Activated T-cell treated with anti-CD3 and anti-CD28 coated beads, Interleukin-2, amount 50 U/mL, for 72 hours (primary cell): Measurements from ENCODE around the gene HLCS. TPM values are rescaled to one million over a fixed set of nuclear protein-coding genes. Genes with fewer than 3 reads are reported as not detected.
"Not testable (repeated sequence)": the region's sequence is repeated elsewhere in the genome, so short reads cannot be mapped to it uniquely, and the experiment has no call there.

Source experiments
- ATAC-seq, 2 donors: fragments of 150-1000 bp; cut with Tn5 transposase; replicated peaks in 1 of 2; 2 replicates each; pipeline ENCODE4 v1.10.0; 2021; ENCODE audit warnings: moderate library complexity in 2 of 2, mild to moderate bottlenecking in 1 of 2
- DNase-seq, 2 donors: peaks; one replicate each; pipeline ENCODE4 v3.0.0; 2021 to 2022; ENCODE audit warnings: mixed read lengths in 1 of 2
- H3K27ac Mint-ChIP-seq: one replicate; pipeline ENCODE4 v1.8.0; 2022; ENCODE audit warnings: mild to moderate bottlenecking, moderate library complexity, mixed read lengths
- H3K27me3 Mint-ChIP-seq: one replicate; pipeline ENCODE4 v1.8.0; 2022; ENCODE audit warnings: low read depth, mixed read lengths
- H3K36me3 Mint-ChIP-seq, 2 donors: one replicate each; pipeline ENCODE4 v1.8.0; 2022; ENCODE audit warnings: mixed read lengths in 2 of 2, mild to moderate bottlenecking in 1 of 2; ENCODE audit not compliant: insufficient read depth in 2 of 2
- H3K4me1 Mint-ChIP-seq: one replicate; pipeline ENCODE4 v1.8.0; 2022; ENCODE audit warnings: low read depth, mixed read lengths
- H3K4me3 Mint-ChIP-seq, 2 donors: one replicate each; pipeline ENCODE4 v1.8.0; 2022; ENCODE audit warnings: mild to moderate bottlenecking in 2 of 2, mixed read lengths in 2 of 2, moderate library complexity in 2 of 2
- H3K9me3 Mint-ChIP-seq, 2 donors: one replicate each; pipeline ENCODE4 v1.8.0; 2022; ENCODE audit warnings: mixed read lengths in 2 of 2
- total RNA-seq, 2 donors: library from RNA; stranded (reverse); gene quantifications; one replicate each; pipeline ENCODE4 v1.2.3, GENCODE V29; 2022

The HLCS gene
- total RNA-seq: 10 to 100 TPM; 30.6 to 33.7 TPM

GRCh38 chr21:36966066-36966820, at the start of gene HLCS:
Gene HLCS (minus strand): TSS chr21:36966669. CDS start chr21:36966638, 31 bp downstream.
- H3K27me3 Mint-ChIP-seq: no peaks in the 10 kb centered on the region
- peaks cover 22% of the 10 kb centered on the region for H3K4me1 Mint-ChIP-seq
- H3K27ac Mint-ChIP-seq: peak within 1 kb of the TSS; percentile 92
- peak within 1 kb of the TSS; percentile 88 to 92 for H3K4me3 Mint-ChIP-seq
- no peaks in the 10 kb centered on the region for H3K9me3 Mint-ChIP-seq
- peaks cover 2 to 4% of the 10 kb centered on the region in 2 donors for H3K36me3 Mint-ChIP-seq
- ATAC-seq (peak; percentile 92 to 95), DNase-seq (peak; percentile 79 to 85)

- H3K9me3 Mint-ChIP-seq: no peaks in the 10 kb centered on the region
- DNase-seq (peak; percentile 85 to 87), ATAC-seq (peak; percentile 88 to 91)
- H3K27me3 Mint-ChIP-seq: peaks cover 51% of the 10 kb centered on the region
- peaks cover 14% of the 10 kb centered on the region for H3K4me1 Mint-ChIP-seq
- no peaks in the 10 kb centered on the region for H3K36me3 Mint-ChIP-seq
- H3K27ac Mint-ChIP-seq: no peak overlapping the region
- H3K4me3 Mint-ChIP-seq: peak overlapping the region; percentile 75 to 83
Observed at GRCh38 chr21:37009740-37010341, 43.4 kb upstream of the HLCS start.

- Mint-ChIP-seq H3K27ac (no peak overlapping the region), H3K4me3 (no peak overlapping the region), H3K27me3 (peaks cover 44% of the 10 kb centered on the region), H3K4me1 (peaks cover 14% of the 10 kb centered on the region), H3K9me3 (no peaks in the 10 kb centered on the region), H3K36me3 (no peaks in the 10 kb centered on the region)
- no peak for DNase-seq
- no peak for ATAC-seq
Observed at GRCh38 chr21:37008724-37009123, 42.3 kb upstream of the HLCS start.

- ATAC-seq (peak; percentile 61 to 65), DNase-seq (peak; percentile 31 to 47)
- H3K27ac Mint-ChIP-seq: no peak within 1 kb of the TSS
- H3K4me1 Mint-ChIP-seq: peaks cover 17% of the 10 kb centered on the region
- H3K9me3 Mint-ChIP-seq: no peaks in the 10 kb centered on the region
- H3K27me3 Mint-ChIP-seq: peaks cover 33% of the 10 kb centered on the region
- H3K36me3 Mint-ChIP-seq: no peaks in the 10 kb centered on the region
- peak within 1 kb of the TSS; percentile 65 to 78 for H3K4me3 Mint-ChIP-seq
Observed at GRCh38 chr21:37006486-37007291, 40.2 kb upstream of the HLCS start, which contains the start of gene RIPPLY3. Gene RIPPLY3 (plus strand): TSS chr21:37006702. CDS start chr21:37006773, 71 bp downstream.

- Mint-ChIP-seq H3K36me3 (no peaks in the 10 kb centered on the region), H3K4me1 (peaks cover 22% of the 10 kb centered on the region), H3K9me3 (no peaks in the 10 kb centered on the region), H3K4me3 (peak overlapping the region; percentile 65), H3K27ac (no peak overlapping the region), H3K27me3 (peaks cover 31% of the 10 kb centered on the region)
- DNase-seq (no peak), ATAC-seq (no peak)
Observed at GRCh38 chr21:37005548-37006485, 39.3 kb upstream of the HLCS start.

GRCh38 chr21:37003917-37004316, 37.4 kb upstream of the HLCS start:
- H3K9me3 Mint-ChIP-seq, H3K4me3 Mint-ChIP-seq, ATAC-seq, H3K27ac Mint-ChIP-seq, H3K36me3 Mint-ChIP-seq, DNase-seq: not testable (repeated sequence)
- Mint-ChIP-seq H3K4me1 (peaks cover 17% of the 10 kb centered on the region), H3K27me3 (peaks cover 12% of the 10 kb centered on the region)

- not testable (repeated sequence) for ATAC-seq, H3K27ac Mint-ChIP-seq, H3K4me3 Mint-ChIP-seq, DNase-seq, H3K9me3 Mint-ChIP-seq, H3K36me3 Mint-ChIP-seq
- Mint-ChIP-seq H3K4me1 (peaks cover 17% of the 10 kb centered on the region), H3K27me3 (peaks cover 10% of the 10 kb centered on the region)
Observed at GRCh38 chr21:37002851-37003250, 36.4 kb upstream of the HLCS start.

GRCh38 chr21:37001441-37001840, 35.0 kb upstream of the HLCS start:
- no peak overlapping the region for H3K4me3 Mint-ChIP-seq
- H3K27me3 Mint-ChIP-seq: no peaks in the 10 kb centered on the region
- peak overlapping the region; percentile 82 for H3K27ac Mint-ChIP-seq
- no peaks in the 10 kb centered on the region for H3K9me3 Mint-ChIP-seq
- DNase-seq (no peak), ATAC-seq (no peak)
- peaks cover 8% of the 10 kb centered on the region for H3K4me1 Mint-ChIP-seq
- no peaks in the 10 kb centered on the region for H3K36me3 Mint-ChIP-seq

GRCh38 chr21:37000381-37000780, 33.9 kb upstream of the HLCS start:
- DNase-seq (no peak), ATAC-seq (no peak)
- Mint-ChIP-seq H3K4me3 (no peak overlapping the region), H3K36me3 (no peaks in the 10 kb centered on the region), H3K4me1 (peaks cover 8% of the 10 kb centered on the region), H3K9me3 (no peaks in the 10 kb centered on the region), H3K27ac (no peak overlapping the region), H3K27me3 (no peaks in the 10 kb centered on the region)

GRCh38 chr21:36999131-36999898, 32.8 kb upstream of the HLCS start:
- ATAC-seq (no peak), DNase-seq (no peak)
- Mint-ChIP-seq H3K9me3 (no peaks in the 10 kb centered on the region), H3K27ac (no peak overlapping the region), H3K36me3 (no peaks in the 10 kb centered on the region), H3K27me3 (no peaks in the 10 kb centered on the region), H3K4me1 (peaks cover 8% of the 10 kb centered on the region), H3K4me3 (no peak overlapping the region)

GRCh38 chr21:36995285-36995684, 28.8 kb upstream of the HLCS start:
- H3K36me3 Mint-ChIP-seq: not testable (repeated sequence)

More at GRCh38 chr21:36995285-36995684, 28.8 kb upstream of the HLCS start:
- not testable (repeated sequence) for ATAC-seq, H3K27ac Mint-ChIP-seq, H3K4me1 Mint-ChIP-seq, H3K9me3 Mint-ChIP-seq, H3K27me3 Mint-ChIP-seq, H3K4me3 Mint-ChIP-seq, DNase-seq
